HG03342 (cell line): ENCODE measurements around the gene PARD3.

Source experiments
- ATAC-seq: cut with Tn5 transposase; IDR thresholded peaks from one replicate; pipeline ENCODE4 v1.9.1; 2021; ENCODE audit warnings: mild to moderate bottlenecking, moderate library complexity; ENCODE audit not compliant: unreplicated experiment

PARD3 gene

GRCh38 chr10:34320265-34320664 is 494.8 kb downstream of the PARD3 start:
- no peak for ATAC-seq

- ATAC-seq: no peak
These were observed 495.8 kb downstream of the PARD3 start for GRCh38 chr10:34319197-34319846.

- ATAC-seq: no peak
These were observed 498.9 kb downstream of the PARD3 start for GRCh38 chr10:34316154-34316553.

GRCh38 chr10:34314457-34314856 is 500.6 kb downstream of the PARD3 start:
- no peak for ATAC-seq

DNA sequence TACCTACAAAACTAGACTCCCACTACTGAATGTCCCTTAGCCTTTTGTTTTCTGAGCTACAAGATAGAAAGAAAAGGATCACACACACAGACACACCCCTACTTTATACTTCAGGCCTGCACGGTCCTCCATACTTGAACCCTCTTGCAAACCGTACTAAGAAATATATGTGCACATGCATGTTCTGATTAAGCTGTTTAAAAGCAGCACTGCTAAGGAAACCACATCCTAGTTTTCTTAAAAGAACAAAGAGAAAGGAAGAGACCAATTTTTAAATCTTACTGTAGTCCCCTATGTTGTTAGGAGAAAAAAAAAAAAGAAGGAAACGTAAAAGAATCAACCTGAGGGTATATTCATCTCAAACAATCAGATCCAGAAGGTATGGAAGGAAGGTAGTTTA is 501.2 kb downstream of the PARD3 start:
- ATAC-seq: no peak

- ATAC-seq: no peak
These were observed 501.7 kb downstream of the PARD3 start for GRCh38 chr10:34313353-34313752.

DNA sequence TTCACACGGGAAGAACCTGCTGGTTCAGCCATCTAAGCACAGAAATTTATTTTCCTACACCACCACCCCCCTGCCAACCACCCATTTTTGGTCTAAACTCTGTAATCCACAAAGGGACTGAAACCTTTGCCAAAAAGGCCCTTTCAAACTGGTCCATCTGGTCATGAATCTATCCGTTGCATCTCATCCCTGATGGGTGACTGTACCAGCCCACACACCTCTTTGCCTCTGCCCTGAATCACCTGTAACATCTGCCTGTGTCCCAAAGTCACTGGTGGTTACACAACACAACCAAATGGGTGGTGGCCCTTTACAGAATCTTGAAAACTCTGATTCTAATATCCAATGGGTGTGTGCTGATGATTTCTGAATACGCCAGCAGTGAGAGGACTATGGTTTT is 503.4 kb downstream of the PARD3 start:
- ATAC-seq: no peak

DNA sequence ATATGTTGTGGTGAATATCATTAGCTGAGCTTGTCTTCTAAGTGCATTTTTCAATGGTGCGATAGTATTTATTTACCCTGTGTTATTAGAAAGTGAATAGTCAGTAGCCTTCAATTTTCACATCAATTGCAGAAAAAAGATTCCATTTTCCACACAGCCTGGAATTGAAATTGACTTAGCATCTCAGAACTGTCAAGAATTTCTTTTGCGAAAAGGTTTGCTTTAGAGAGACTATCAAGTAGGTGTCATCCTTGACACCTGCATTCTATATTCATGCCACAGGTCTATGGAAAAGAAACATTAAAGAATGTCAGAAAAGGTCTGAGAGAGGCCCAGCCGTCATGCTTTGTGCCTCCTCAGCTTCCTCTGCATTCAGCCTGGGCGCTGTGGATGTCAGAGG is 504.9 kb downstream of the PARD3 start:
- ATAC-seq: no peak

DNA sequence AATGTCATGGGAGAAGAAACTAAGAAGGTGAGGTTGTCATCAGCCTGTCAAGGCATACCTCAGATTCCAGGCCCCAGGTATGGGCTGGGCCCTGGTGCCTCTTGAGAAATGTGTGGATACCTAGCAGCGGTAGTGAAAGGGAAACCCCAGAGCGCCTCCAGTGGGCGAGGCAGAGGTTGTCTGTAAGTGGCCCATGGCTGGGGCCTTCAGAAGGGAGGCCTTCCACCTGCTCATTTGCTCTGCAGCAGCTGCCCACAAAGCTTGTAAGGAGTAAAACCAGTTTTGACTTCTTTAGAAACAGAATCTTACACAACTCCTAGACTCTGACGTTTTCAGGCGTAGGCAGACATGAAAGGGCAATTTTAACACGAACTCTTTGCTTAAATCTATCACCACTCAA is 509.9 kb downstream of the PARD3 start:
- ATAC-seq: no peak

DNA sequence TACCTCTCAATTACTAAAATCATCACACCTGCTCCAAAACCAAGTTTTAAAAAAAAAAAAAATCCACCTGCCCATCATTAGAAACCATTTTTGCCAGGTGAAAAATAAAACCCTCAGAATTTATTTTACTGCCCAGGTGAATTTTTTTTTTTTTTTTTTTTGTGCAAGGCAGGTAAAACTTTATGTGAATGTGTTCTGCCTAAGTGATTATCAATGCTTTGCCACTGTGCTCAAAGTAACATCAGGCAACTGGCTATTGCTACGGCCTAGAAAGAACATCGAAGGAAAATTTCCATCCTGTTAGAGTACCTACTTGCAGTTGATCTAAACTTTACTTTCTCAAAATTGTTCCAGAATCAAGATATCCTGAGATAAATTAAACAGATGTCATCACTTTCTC is 512.1 kb downstream of the PARD3 start:
- no peak for ATAC-seq

DNA sequence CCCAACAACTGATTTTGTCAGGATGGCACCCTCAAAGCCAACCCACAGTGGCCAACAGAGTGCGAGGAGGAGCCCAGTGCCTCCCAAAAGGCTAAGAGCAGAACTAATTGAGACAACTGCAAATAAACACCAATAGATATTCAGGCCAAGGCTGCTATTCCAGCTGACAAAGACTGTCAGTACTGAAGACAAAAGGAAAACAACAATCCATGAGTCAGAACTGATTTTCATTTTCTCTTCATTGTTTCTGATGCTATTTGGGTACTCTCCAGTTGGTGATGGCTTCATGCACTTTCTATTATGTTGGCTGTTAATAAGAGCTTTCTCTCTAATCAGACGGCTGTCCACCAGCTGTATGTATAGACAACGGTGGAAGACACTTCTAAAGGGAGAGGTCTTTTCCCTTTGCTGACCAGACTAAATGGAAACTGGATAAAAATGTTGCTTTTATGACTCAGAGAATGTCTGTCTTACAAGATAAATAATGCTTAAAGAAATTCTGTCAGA is 515.9 kb downstream of the PARD3 start:
- ATAC-seq: no peak

GRCh38 chr10:34298346-34298818 is 516.7 kb downstream of the PARD3 start:
- no peak for ATAC-seq

- no peak for ATAC-seq
These were observed 517.4 kb downstream of the PARD3 start for GRCh38 chr10:34297541-34298345.

DNA sequence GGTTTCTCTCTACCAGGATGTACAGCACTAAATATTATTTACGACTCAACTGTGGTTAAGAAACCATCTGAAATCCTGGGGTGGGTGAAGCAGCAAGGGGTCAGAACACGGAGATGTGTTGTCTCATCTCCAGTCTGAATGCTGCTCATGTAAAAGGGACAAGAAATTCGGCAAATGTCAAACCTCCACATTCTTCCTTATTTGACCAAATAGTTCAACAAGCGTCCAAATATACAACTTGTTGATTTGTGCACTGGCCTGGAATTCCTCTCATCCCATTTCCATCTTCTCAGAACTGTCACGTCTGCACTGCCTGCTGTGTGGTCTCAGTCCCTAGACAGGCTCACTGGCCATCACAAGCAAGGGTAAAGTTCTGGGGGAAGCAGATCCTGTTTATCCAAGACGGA is 520.0 kb downstream of the PARD3 start:
- ATAC-seq: no peak

- ATAC-seq: no peak
These were observed 521.0 kb downstream of the PARD3 start for GRCh38 chr10:34294137-34294536.

- ATAC-seq: no peak
These were observed 522.4 kb downstream of the PARD3 start for GRCh38 chr10:34292675-34293074.

DNA sequence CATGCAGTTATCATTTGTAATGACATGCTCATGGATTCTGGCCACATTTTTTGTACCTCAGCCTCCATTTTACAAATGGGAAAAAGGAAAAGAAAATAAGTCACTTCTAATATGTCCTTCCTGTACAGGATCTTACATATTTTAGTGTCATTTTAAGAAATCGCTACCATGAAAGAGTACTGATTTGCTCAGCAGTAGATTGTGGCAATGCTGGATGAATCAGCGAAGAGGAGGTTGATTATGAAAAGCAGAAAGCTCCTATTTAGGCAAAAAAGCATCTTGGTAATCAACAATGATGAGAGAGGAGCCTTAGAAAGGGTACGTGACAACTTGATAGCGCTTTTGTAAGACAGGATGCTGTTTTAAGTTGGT is 522.9 kb downstream of the PARD3 start:
- ATAC-seq: no peak

- peak; percentile 76 for ATAC-seq
These were observed 523.5 kb downstream of the PARD3 start for GRCh38 chr10:34291466-34292193.

DNA sequence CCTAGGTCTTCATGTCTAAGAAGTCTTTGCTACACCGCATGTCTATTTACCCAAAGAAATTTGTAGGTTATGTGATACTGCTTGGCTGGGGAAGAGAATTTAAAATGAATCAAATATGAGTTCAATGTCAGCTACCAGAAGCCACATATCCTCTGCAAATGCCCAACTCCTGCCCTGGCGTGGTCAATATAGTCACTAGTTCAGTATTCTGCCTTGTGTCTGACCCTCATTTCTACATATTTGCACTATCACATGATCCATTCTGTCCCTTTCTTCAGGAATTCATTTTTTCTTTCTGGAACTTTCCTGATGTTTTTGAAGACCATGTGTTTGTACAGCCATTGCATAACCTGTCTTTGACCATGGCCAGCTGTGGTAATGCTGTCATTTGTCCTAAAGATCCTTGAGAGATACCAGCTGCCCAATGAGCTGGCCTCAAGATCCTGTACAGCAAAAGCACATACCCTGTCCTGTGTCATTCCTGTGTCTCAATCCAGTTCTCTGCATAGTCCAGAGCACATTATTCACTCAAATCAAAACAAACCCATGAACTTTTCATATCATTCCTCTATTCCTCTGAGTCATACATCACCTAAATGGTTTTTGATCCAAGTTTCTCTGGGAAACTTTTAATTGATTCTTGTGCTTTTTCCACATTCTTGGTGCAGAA is 524.5 kb downstream of the PARD3 start:
- ATAC-seq: no peak

DNA sequence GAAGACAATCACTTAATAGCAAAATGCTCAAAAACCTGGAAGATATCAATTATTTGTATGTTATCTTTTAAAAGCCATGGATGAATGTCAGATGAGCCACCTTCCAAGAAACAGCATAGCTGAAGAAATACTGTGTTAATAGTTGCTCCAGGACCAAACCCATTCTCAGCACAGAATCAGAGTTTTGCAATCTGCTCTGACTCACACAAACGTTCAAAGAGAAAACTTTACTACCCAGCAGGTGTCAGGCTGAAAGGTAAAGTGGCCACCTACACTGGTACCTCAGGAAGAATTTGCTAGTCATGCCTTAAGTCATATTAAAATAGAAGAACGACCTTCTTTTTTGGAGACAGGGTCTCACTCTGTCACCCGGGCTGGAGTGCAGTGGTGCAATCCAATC is 526.5 kb downstream of the PARD3 start:
- ATAC-seq: no peak

- no peak for ATAC-seq
These were observed 528.9 kb downstream of the PARD3 start for GRCh38 chr10:34286136-34286739.
